CD14-positive monocyte (primary cell): ENCODE measurements around the gene C17orf78. TPM values are rescaled to one million over a fixed set of nuclear protein-coding genes. Genes with fewer than 3 reads are reported as not detected.
"Not testable (repeated sequence)": the region's sequence is repeated elsewhere in the genome, so short reads cannot be mapped to it uniquely, and the experiment has no call there.

Experiments used
- DNase-seq, 3 donors: peaks; one replicate each; pipeline ENCODE4 v3.0.0-alpha.2; 2011 to 2022
- H2AFZ ChIP-seq: 2 replicates; pipeline ENCODE4 v1.6.0; 2012; ENCODE audit warnings: mild to moderate bottlenecking, low read depth, low read length, inconsistent platforms; ENCODE audit not compliant: insufficient read depth, poor library complexity, severe bottlenecking
- H3K27ac ChIP-seq, 2 donors: 1 replicate in 1 of 2; 2 replicates in 1 of 2; pipeline ENCODE4 v1.5.1; 2012 to 2013; ENCODE audit warnings: low read length in 2 of 2, control low read depth in 1 of 2, inconsistent platforms in 1 of 2, low read depth in 1 of 2, mild to moderate bottlenecking in 1 of 2
- H3K27me3 ChIP-seq, 2 donors: one replicate each; pipeline versions ENCODE4 v1.6.0 to v1.6.1; 2011 to 2013; ENCODE audit warnings: low read length in 2 of 2; ENCODE audit not compliant: control insufficient read depth in 2 of 2, insufficient read depth in 2 of 2
- H3K36me3 ChIP-seq, 2 donors: replicated peaks in 1 of 2; 1 replicate in 1 of 2; 2 replicates in 1 of 2; pipeline versions ENCODE4 v1.5.1 to v1.6.1; 2012 to 2013; ENCODE audit warnings: low read length in 2 of 2, control low read depth in 1 of 2, inconsistent platforms in 1 of 2, mild to moderate bottlenecking in 1 of 2; ENCODE audit not compliant: insufficient read depth in 2 of 2, control insufficient read depth in 1 of 2
- H3K4me1 ChIP-seq, 2 donors: 1 replicate in 1 of 2; 2 replicates in 1 of 2; pipeline versions ENCODE4 v1.5.1 to v1.6.1; 2012 to 2013; ENCODE audit warnings: low read length in 2 of 2, control low read depth in 1 of 2, inconsistent platforms in 1 of 2, mild to moderate bottlenecking in 1 of 2, moderate library complexity in 1 of 2; ENCODE audit not compliant: insufficient read depth in 2 of 2, control insufficient read depth in 1 of 2
- H3K4me2 ChIP-seq: replicated peaks from 2 replicates; pipeline ENCODE3; 2012; ENCODE audit warnings: low read length, moderate library complexity, mild to moderate bottlenecking; ENCODE audit not compliant: poor library complexity, severe bottlenecking; ENCODE audit errors: extremely low read depth
- H3K4me3 ChIP-seq, 3 experiments: fragments of 200-600 bp in 1 of 3; sonication (generic) in 1 of 3; replicated peaks in 1 of 3; 1 replicate in 2 of 3; 2 replicates in 1 of 3; pipeline ENCODE4 v1.5.1; 2011 to 2013; ENCODE audit warnings: low read length in 3 of 3, mild to moderate bottlenecking in 3 of 3, control low read depth in 2 of 3, low read depth in 2 of 3, inconsistent platforms in 1 of 3, moderate library complexity in 1 of 3
- H3K79me2 ChIP-seq: 2 replicates; pipeline ENCODE4 v1.6.0; 2012; ENCODE audit warnings: mild to moderate bottlenecking, control low read depth, inconsistent platforms, low read length, moderate library complexity; ENCODE audit not compliant: insufficient read depth
- H3K9ac ChIP-seq: 2 replicates; pipeline ENCODE4 v1.6.0; 2017; ENCODE audit warnings: low read length, mild to moderate bottlenecking; ENCODE audit not compliant: insufficient read depth, poor library complexity, severe bottlenecking
- H3K9me3 ChIP-seq, 2 donors: replicated peaks in 1 of 2; 1 replicate in 1 of 2; 2 replicates in 1 of 2; pipeline versions ENCODE4 v1.5.1 to v1.6.1; 2012 to 2013; ENCODE audit warnings: low read length in 2 of 2, control low read depth in 1 of 2; ENCODE audit not compliant: control insufficient read depth in 1 of 2, insufficient read depth in 1 of 2
- H4K20me1 ChIP-seq: 2 replicates; pipeline ENCODE4 v1.6.0; 2012; ENCODE audit warnings: mild to moderate bottlenecking, low read length, control low read depth, moderate library complexity; ENCODE audit not compliant: insufficient read depth
- H3K27ac Mint-ChIP-seq, 7 donors: one replicate each; pipeline ENCODE4 v1.8.0; 2020; ENCODE audit warnings: mild to moderate bottlenecking in 7 of 7, mixed read lengths in 7 of 7, moderate library complexity in 6 of 7, inconsistent platforms in 2 of 7
- H3K27me3 Mint-ChIP-seq, 3 donors: one replicate each; pipeline ENCODE4 v1.8.0; 2021 to 2022; ENCODE audit warnings: low read depth in 3 of 3, mild to moderate bottlenecking in 3 of 3, mixed read lengths in 3 of 3, moderate library complexity in 3 of 3, inconsistent platforms in 1 of 3
- H3K36me3 Mint-ChIP-seq, 2 donors: one replicate each; pipeline ENCODE4 v1.8.0; 2020; ENCODE audit warnings: mixed read lengths in 2 of 2, inconsistent platforms in 1 of 2, mild to moderate bottlenecking in 1 of 2
- H3K4me1 Mint-ChIP-seq: one replicate; pipeline ENCODE4 v1.8.0; 2020; ENCODE audit warnings: mild to moderate bottlenecking, mixed read lengths
- H3K4me3 Mint-ChIP-seq, 2 donors: one replicate each; pipeline ENCODE4 v1.8.0; 2020; ENCODE audit warnings: mild to moderate bottlenecking in 2 of 2, mixed read lengths in 2 of 2, moderate library complexity in 1 of 2
- H3K9me3 Mint-ChIP-seq, 7 donors: one replicate each; pipeline ENCODE4 v1.8.0; 2020 to 2022; ENCODE audit warnings: mixed read lengths in 7 of 7, mild to moderate bottlenecking in 6 of 7, moderate library complexity in 6 of 7, inconsistent platforms in 2 of 7
- CTCF ChIP-seq: fragments of 200-600 bp; IDR thresholded peaks from one replicate; pipeline ENCODE4 v1.8.0; 2022; ENCODE audit warnings: antibody characterized with exemption, mild to moderate bottlenecking
- WGBS: methylation state at CpG from one replicate; pipeline ENCODE4 v1.1.5; 2013; ENCODE audit warnings: missing lambda C conversion rate; ENCODE audit not compliant: insufficient coverage; 5-methylcytosine and 5-hydroxymethylcytosine counted together
- intact Hi-C, 2 donors: fragments of 100-400 bp; cut with micrococcal nuclease; formaldehyde crosslinking; loops; one replicate each; pipeline versions ENCODE4 v1.15.0 to v1.15.1; 2023
- polyA plus RNA-seq, 3 donors: library from polyadenylated mRNA; depleted of rRNA in 1 of 3; unstranded in 2 of 3; stranded (reverse) in 1 of 3; fragments of 300-500 nt in 2 of 3; fragments of >200 nt in 1 of 3; fragmentation: Illumina TruSeq in 2 of 3; gene quantifications; 1 replicate in 2 of 3; 2 replicates in 1 of 3; pipeline ENCODE4 v1.2.3, GENCODE V29; 2012 to 2021

The C17orf78 gene
- polyA plus RNA-seq, 3 donors: not detected

- DNase-seq: no peak
- intact Hi-C loops: loop anchor here in 1 of 2 donors (5.0 kb wide), 1 partner anchor 49 kb away; no protein-coding TSS in a partner anchor
- Histone ChIP-seq H3K4me3 (peak overlapping the region; percentile 61 to 87 (median 82)), H3K36me3 (peaks cover 3 to 7% of the 10 kb centered on the region in 2 donors), H3K9ac (peak overlapping the region; percentile 75), H3K4me2 (peak overlapping the region; percentile 75), H3K4me1 (peaks cover 17 to 29% of the 10 kb centered on the region in 2 donors), H4K20me1 (no peaks in the 10 kb centered on the region), H2AFZ (peak overlapping the region; percentile 95), H3K27me3 (no peaks in the 10 kb centered on the region), H3K27ac (peak overlapping the region; percentile 27 to 78), H3K9me3 (no peaks in the 10 kb centered on the region), H3K79me2 (peaks cover 58% of the 10 kb centered on the region)
- peaks cover 2 to 8% of the 10 kb centered on the region in 2 donors for H3K36me3 Mint-ChIP-seq
- H3K9me3 Mint-ChIP-seq: peaks cover 0 to 1% (median 0%) of the 10 kb centered on the region in 7 donors
- H3K4me3 Mint-ChIP-seq: peak overlapping the region; percentile 98 to 99
- TF ChIP-seq CTCF: no peak
- H3K27me3 Mint-ChIP-seq: no peaks in the 10 kb centered on the region
- WGBS: 0% methylated on average over 16 of the region's 21 CpGs
- H3K27ac Mint-ChIP-seq: peak overlapping the region; percentile 82 to 96 (median 91)
- peaks cover 29% of the 10 kb centered on the region for H3K4me1 Mint-ChIP-seq
These were observed 30.3 kb downstream of the C17orf78 start for GRCh38 chr17:37405955-37406634.

- H3K36me3 ChIP-seq: peaks cover 8 to 15% of the 10 kb centered on the region in 2 donors
- H3K27me3 ChIP-seq: no peaks in the 10 kb centered on the region
- peak within 1 kb of the TSS; percentile 75 for H3K9ac ChIP-seq
- WGBS: under 1% methylated on average over 91 of the region's 98 CpGs
- intact Hi-C loops: loop anchor here in 1 of 2 donors (5.0 kb wide), 1 partner anchor 50 kb away; no protein-coding TSS in a partner anchor
- peak within 1 kb of the TSS; percentile 99 for H2AFZ ChIP-seq
- peaks cover 0 to 1% (median 0%) of the 10 kb centered on the region in 7 donors for H3K9me3 Mint-ChIP-seq
- no peak for TF ChIP-seq CTCF
- H3K9me3 ChIP-seq: no peaks in the 10 kb centered on the region
- DNase-seq: peak; percentile 67 to 75 (median 74)
- H3K27ac ChIP-seq: peak within 1 kb of the TSS; percentile 74 to 92
- peaks cover 29% of the 10 kb centered on the region for H3K4me1 Mint-ChIP-seq
- peak within 1 kb of the TSS; percentile 98 to 99 for H3K4me3 Mint-ChIP-seq
- peak within 1 kb of the TSS; percentile 98 for H3K4me2 ChIP-seq
- peaks cover 61% of the 10 kb centered on the region for H3K79me2 ChIP-seq
- no peaks in the 10 kb centered on the region for H3K27me3 Mint-ChIP-seq
- peaks cover 17 to 29% of the 10 kb centered on the region in 2 donors for H3K4me1 ChIP-seq
- H3K4me3 ChIP-seq: peak within 1 kb of the TSS; percentile 87 to 99 (median 90)
- peak within 1 kb of the TSS; percentile 82 to 96 (median 91) for H3K27ac Mint-ChIP-seq
- peaks cover 8 to 15% of the 10 kb centered on the region in 2 donors for H3K36me3 Mint-ChIP-seq
- H4K20me1 ChIP-seq: no peaks in the 10 kb centered on the region
These were observed 31.1 kb downstream of the C17orf78 start, which contains the start of the genes ACACA and TADA2A for GRCh38 chr17:37406635-37407461. Gene ACACA, minus strand, starts transcription at chr17:37406836. Its CDS starts 537 bp downstream, at chr17:37406299. Gene TADA2A, plus strand, starts transcription at chr17:37406886. Its CDS starts 4,480 bp downstream, at chr17:37411366.

GRCh38 chr17:37408145-37408479 is 32.3 kb downstream of the C17orf78 start:
- Mint-ChIP-seq H3K4me3 (peak overlapping the region; percentile 90 to 94), H3K36me3 (peaks cover 17 to 28% of the 10 kb centered on the region in 2 donors), H3K4me1 (peaks cover 29% of the 10 kb centered on the region), H3K27ac (peak overlapping the region in 6 of 7 donors; percentile 21 to 76 (median 56))
- not testable (repeated sequence) for H3K9me3 Mint-ChIP-seq, H3K9ac ChIP-seq, H2AFZ ChIP-seq, DNase-seq, H4K20me1 ChIP-seq, H3K27ac ChIP-seq, H3K27me3 ChIP-seq, H3K9me3 ChIP-seq, H3K4me2 ChIP-seq, H3K27me3 Mint-ChIP-seq
- 90% methylated on average over 11 of the region's 13 CpGs for WGBS
- H3K36me3 ChIP-seq: peaks cover 10 to 27% of the 10 kb centered on the region in 2 donors
- peak overlapping the region in 1 of 3 experiments; percentile 99 for H3K4me3 ChIP-seq
- intact Hi-C loops: loop anchor here in 1 of 2 donors (5.0 kb wide), 1 partner anchor 51 kb away; no protein-coding TSS in a partner anchor
- peaks cover 61% of the 10 kb centered on the region for H3K79me2 ChIP-seq
- H3K4me1 ChIP-seq: peaks cover 17 to 29% of the 10 kb centered on the region in 2 donors
